HL-60 (cell line): Measurements from ENCODE around the gene PRR12.

ENCODE experiments used
- DNase-seq, 2 experiments: peaks; one replicate each; pipeline ENCODE4 v3.0.0-alpha.2; 2010 to 2020; ENCODE audit warnings: low read depth in 1 of 2, low spot score in 1 of 2
- H3K27ac ChIP-seq: fragments of 250-450 bp; sonication (Bioruptor Pico); replicated peaks from 2 replicates; pipeline ENCODE4 v1.5.1; 2020; ENCODE audit warnings: mild to moderate bottlenecking, moderate library complexity
- H3K27me3 ChIP-seq: fragments of 250-450 bp; sonication (Bioruptor Pico); 2 replicates; pipeline ENCODE4 v1.5.1; 2021; ENCODE audit warnings: mild to moderate bottlenecking, moderate library complexity; ENCODE audit not compliant: insufficient read depth, poor library complexity, severe bottlenecking
- H3K4me3 ChIP-seq: replicated peaks from 2 replicates; pipeline ENCODE4 v1.5.1; 2011; ENCODE audit warnings: mild to moderate bottlenecking, control low read depth, low read length; ENCODE audit not compliant: insufficient read depth
- CTCF ChIP-seq: IDR thresholded peaks from one replicate; pipeline ENCODE4 v1.5.1; 2011; ENCODE audit warnings: low read length, control low read depth, inconsistent platforms; ENCODE audit not compliant: insufficient read depth
- GABPA ChIP-seq: IDR thresholded peaks from 2 replicates; pipeline ENCODE4 v1.6.1; 2012; ENCODE audit warnings: low read depth
- POLR2AphosphoS5 ChIP-seq: IDR thresholded peaks from 2 replicates; pipeline ENCODE4 v1.6.1; 2012; ENCODE audit warnings: low read depth
- REST ChIP-seq: IDR thresholded peaks from 2 replicates; pipeline ENCODE4 v1.6.1; 2012; ENCODE audit warnings: low read depth; ENCODE audit not compliant: insufficient replicate concordance
- SPI1 ChIP-seq: IDR thresholded peaks from 2 replicates; pipeline ENCODE4 v1.6.1; 2012; ENCODE audit warnings: low read depth, mild to moderate bottlenecking, borderline replicate concordance
- long read RNA-seq: library from polyadenylated mRNA; unstranded; transcript quantifications from one replicate; pipeline ENCODE4 v2.0.0, GENCODE V29; 2020

Gene PRR12
- long read RNA-seq, partial matches to known transcripts = 2 of 2 reads
- long read RNA-seq, other reads (novel, unspliced or antisense) = 0 of 2 reads

- peak within 1 kb of the TSS; percentile 93 for H3K4me3 ChIP-seq
- no peak for TF ChIP-seq GABPA
- peak; percentile 9; the same call in 1 of the 2 replicates for TF ChIP-seq POLR2AphosphoS5
- no peak for TF ChIP-seq SPI1
- TF ChIP-seq REST = no peak
- TF ChIP-seq CTCF = no peak
Observed at GRCh38 chr19:49590971-49591730, at the start of gene PRR12. PRR12 (plus strand) TSS chr19:49591182; CDS start chr19:49591655, 473 bp downstream.

GRCh38 chr19:49541914-49542313, 49.1 kb upstream of the PRR12 start:
- Histone ChIP-seq H3K27ac (no peak overlapping the region), H3K4me3 (no peak overlapping the region), H3K27me3 (no peaks in the 10 kb centered on the region)
- DNase-seq = no peak
- TF ChIP-seq GABPA = no peak
- TF ChIP-seq POLR2AphosphoS5 = no peak
- no peak for TF ChIP-seq CTCF
- TF ChIP-seq REST = no peak
- no peak for TF ChIP-seq SPI1

More at GRCh38 chr19:49590971-49591730, at the start of gene PRR12:
- DNase-seq = peak; percentile 71 to 82
- Histone ChIP-seq H3K27me3 (no peaks in the 10 kb centered on the region), H3K27ac (peak within 1 kb of the TSS; percentile 94)

GRCh38 chr19:49542446-49542845, 48.5 kb upstream of the PRR12 start:
- Histone ChIP-seq H3K27ac (no peak overlapping the region), H3K27me3 (no peaks in the 10 kb centered on the region), H3K4me3 (no peak overlapping the region)
- TF ChIP-seq SPI1 (no peak), CTCF (no peak), REST (no peak), POLR2AphosphoS5 (no peak), GABPA (no peak)
- no peak for DNase-seq
